HG02678 (cell line): ENCODE results near the gene SEPTIN6.
"Not testable (repeated sequence)": the region's sequence is repeated elsewhere in the genome, so short reads cannot be mapped to it uniquely, and the experiment has no call there.

ENCODE experiments used
- ATAC-seq: cut with Tn5 transposase; IDR thresholded peaks from one replicate; pipeline ENCODE4 v1.9.1; 2021; ENCODE audit warnings: mild to moderate bottlenecking, moderate library complexity; ENCODE audit not compliant: unreplicated experiment

Gene SEPTIN6

GRCh38 chrX:119692191-119693039 is 553 bp downstream of the SEPTIN6 start:
- ATAC-seq: no peak

GRCh38 chrX:119690921-119691716 is 1.8 kb downstream of the SEPTIN6 start:
- ATAC-seq: no peak

GRCh38 chrX:119688911-119689321 is 4.1 kb downstream of the SEPTIN6 start:
- no peak for ATAC-seq

GRCh38 chrX:119687661-119688413 is 5.1 kb downstream of the SEPTIN6 start:
- no peak for ATAC-seq

GRCh38 chrX:119686087-119686691 is 6.8 kb downstream of the SEPTIN6 start:
- peak; percentile 41 for ATAC-seq

- peak; percentile 33 for ATAC-seq
Measured at GRCh38 chrX:119685225-119686066, 7.5 kb downstream of the SEPTIN6 start.

GRCh38 chrX:119684916-119685224 is 8.1 kb downstream of the SEPTIN6 start:
- ATAC-seq: no peak

- not testable (repeated sequence) for ATAC-seq
Measured at GRCh38 chrX:119684312-119684711, 8.7 kb downstream of the SEPTIN6 start.

- ATAC-seq: peak; percentile 37
Measured at GRCh38 chrX:119682019-119682989, 10.7 kb downstream of the SEPTIN6 start.

GRCh38 chrX:119677654-119677981 is 15.3 kb downstream of the SEPTIN6 start:
- no peak for ATAC-seq

- no peak for ATAC-seq
Measured at GRCh38 chrX:119676949-119677653, 15.9 kb downstream of the SEPTIN6 start.

- no peak for ATAC-seq
Measured at GRCh38 chrX:119673336-119673735, 19.6 kb downstream of the SEPTIN6 start.

- no peak for ATAC-seq
Measured at GRCh38 chrX:119672426-119672825, 20.5 kb downstream of the SEPTIN6 start.

- no peak for ATAC-seq
Measured at GRCh38 chrX:119669424-119670037, 23.4 kb downstream of the SEPTIN6 start.

GRCh38 chrX:119667111-119667878 is 25.7 kb downstream of the SEPTIN6 start:
- no peak for ATAC-seq

- not testable (repeated sequence) for ATAC-seq
Measured at GRCh38 chrX:119664877-119665276, 28.1 kb downstream of the SEPTIN6 start.

- ATAC-seq: no peak
Measured at GRCh38 chrX:119661486-119661885, 31.5 kb downstream of the SEPTIN6 start.
